ENCODE data around the gene PRG2. TPM values are rescaled to one million over a fixed set of nuclear protein-coding genes. Genes with fewer than 3 reads are reported as not detected.
"Not testable (repeated sequence)": the region's sequence is repeated elsewhere in the genome, so short reads cannot be mapped to it uniquely, and the experiment has no call there.

PRG2 gene
- total RNA-seq, 4 donors from 2014 or later: not detected

DNA sequence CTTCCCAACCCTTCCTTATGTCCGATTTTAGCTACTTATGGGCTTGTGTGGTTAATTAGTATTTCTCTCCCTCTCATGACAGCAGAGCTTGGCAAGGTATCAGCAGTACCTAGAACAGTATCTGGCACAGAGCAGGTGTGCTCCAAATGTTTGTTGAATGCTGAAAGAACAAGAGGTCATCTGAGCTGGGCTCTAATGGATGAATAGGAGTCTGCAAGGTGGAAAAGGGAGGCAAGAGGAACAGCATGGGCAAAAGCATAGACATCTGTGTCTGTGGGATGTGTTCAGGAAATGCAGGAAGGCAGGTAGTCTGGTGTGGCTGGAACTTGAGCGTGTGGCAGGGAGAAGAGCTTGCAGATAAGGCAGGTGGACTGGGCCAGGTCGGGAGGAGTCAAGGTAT, 28.5 kb downstream of the PRG2 start:
- Histone ChIP-seq H3K36me3 (no peaks in the 10 kb centered on the region), H3K4me1 (peaks cover 0 to 15% (median 10%) of the 10 kb centered on the region in 3 donors), H3K27me3 (no peaks in the 10 kb centered on the region), H3K4me3 (no peak overlapping the region), H3K27ac (no peak overlapping the region), H3K9me3 (no peaks in the 10 kb centered on the region)
- intact Hi-C loops (cut with DNase I): no loop called here
- no peak for DNase-seq
- WGBS, 2 donors: 80 to 84% methylated on average over 3 of the region's 3 CpGs
- TF ChIP-seq, protein P1, sequence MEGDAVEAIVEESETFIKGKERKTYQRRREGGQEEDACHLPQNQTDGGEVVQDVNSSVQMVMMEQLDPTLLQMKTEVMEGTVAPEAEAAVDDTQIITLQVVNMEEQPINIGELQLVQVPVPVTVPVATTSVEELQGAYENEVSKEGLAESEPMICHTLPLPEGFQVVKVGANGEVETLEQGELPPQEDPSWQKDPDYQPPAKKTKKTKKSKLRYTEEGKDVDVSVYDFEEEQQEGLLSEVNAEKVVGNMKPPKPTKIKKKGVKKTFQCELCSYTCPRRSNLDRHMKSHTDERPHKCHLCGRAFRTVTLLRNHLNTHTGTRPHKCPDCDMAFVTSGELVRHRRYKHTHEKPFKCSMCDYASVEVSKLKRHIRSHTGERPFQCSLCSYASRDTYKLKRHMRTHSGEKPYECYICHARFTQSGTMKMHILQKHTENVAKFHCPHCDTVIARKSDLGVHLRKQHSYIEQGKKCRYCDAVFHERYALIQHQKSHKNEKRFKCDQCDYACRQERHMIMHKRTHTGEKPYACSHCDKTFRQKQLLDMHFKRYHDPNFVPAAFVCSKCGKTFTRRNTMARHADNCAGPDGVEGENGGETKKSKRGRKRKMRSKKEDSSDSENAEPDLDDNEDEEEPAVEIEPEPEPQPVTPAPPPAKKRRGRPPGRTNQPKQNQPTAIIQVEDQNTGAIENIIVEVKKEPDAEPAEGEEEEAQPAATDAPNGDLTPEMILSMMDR (IDR thresholded peaks at IDR 0.05): no peak
- no peak for TF ChIP-seq POLR2A (IDR thresholded peaks at IDR 0.05)

DNA sequence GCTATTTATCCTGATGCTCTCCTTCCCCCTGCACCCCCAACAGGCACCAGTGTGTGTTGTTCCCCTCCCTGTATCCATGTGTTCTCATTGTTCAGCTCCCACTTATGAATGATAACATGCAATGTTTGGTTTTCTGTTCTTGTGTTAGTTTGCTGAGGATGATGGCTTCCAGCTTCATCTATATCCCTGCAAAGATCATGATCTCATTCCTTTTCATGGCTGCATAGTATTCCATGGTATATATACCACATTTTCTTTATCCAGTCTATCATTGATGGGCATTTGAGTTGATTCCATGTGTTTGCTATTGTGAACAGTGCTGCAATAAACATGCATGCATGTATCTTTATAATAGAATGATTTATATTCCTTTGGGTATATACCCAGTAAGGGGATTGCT, 29.0 kb downstream of the PRG2 start:
- H3K27me3 ChIP-seq; H3K27ac ChIP-seq; H3K4me3 ChIP-seq; H3K9me3 ChIP-seq; H3K36me3 ChIP-seq; intact Hi-C loops (cut with DNase I); DNase-seq: not testable (repeated sequence)
- H3K4me1 ChIP-seq: peaks cover 0 to 15% (median 10%) of the 10 kb centered on the region in 3 donors

DNA sequence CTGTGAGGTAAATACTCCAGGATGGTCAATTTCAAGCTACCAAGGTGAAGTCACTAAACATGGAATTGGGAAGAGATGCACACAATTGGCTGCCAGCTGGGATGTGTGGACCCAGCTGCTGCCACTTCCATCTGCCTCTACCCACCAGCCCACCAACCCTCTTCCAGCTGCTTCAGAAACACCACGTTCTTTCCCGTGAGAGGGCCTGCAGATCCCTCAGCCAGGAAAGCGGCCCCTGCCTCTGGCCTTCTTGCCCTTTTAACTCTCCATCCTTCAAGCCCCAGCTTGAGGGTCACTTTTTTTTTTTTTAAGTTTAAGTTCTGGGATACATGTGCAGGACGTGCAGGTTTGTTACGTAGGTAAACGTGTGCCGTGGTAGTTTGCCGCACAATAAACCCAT, 29.5 kb downstream of the PRG2 start:
- H3K36me3 ChIP-seq: no peaks in the 10 kb centered on the region
- no peaks in the 10 kb centered on the region for H3K27me3 ChIP-seq
- no peak for DNase-seq
- H3K27ac ChIP-seq: no peak overlapping the region
- H3K4me1 ChIP-seq: peaks cover 0 to 15% (median 10%) of the 10 kb centered on the region in 3 donors
- intact Hi-C loops (cut with DNase I): no loop called here
- no peak overlapping the region for H3K4me3 ChIP-seq
- TF ChIP-seq, protein P1 (IDR thresholded peaks at IDR 0.05): no peak
- no peak for TF ChIP-seq POLR2A (IDR thresholded peaks at IDR 0.05)
- no peaks in the 10 kb centered on the region for H3K9me3 ChIP-seq
- WGBS, 2 donors: 85 to 88% methylated on average over 8 of the region's 8 CpGs

DNA sequence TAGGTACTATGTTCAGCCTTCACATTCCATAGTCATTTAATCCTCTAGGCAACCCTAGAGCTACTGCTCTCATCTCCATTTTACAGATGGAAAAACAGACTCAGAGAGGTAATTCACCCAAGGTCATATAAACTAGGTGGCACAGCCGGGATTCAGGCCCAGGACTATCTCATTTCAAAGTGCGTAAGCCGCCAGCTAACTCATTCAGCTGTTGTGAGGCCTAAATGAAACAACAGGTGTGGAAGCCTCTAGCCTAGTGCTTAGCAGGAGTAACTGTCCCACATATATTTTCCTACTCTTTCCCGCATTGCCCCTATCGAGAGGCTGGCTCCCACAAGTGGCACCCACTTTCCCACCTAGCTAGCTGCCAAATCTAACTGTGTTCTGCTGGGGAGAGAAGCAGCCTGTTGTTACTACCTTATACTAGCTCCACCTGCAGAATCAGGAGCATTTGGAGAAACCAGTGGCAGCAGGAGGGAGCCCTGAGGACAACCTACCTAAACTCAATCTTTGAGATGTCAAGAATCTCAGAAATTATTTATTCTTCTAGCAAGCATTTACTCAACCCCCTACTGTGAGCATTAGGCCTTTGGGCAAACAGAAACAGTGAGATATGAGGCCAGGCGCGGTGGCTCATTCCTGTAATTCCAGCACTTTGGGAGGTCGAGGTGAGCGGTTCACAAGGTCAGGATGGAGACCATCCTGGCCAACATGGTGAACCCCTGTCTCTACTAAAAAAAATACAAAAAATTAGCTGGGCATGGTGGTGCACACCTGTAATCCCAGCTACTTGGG, 30.4 kb downstream of the PRG2 start:
- Histone ChIP-seq H3K27ac (no peak overlapping the region), H3K9me3 (no peaks in the 10 kb centered on the region), H3K4me3 (no peak overlapping the region), H3K27me3 (no peaks in the 10 kb centered on the region), H3K36me3 (no peaks in the 10 kb centered on the region), H3K4me1 (peaks cover 0 to 15% (median 10%) of the 10 kb centered on the region in 3 donors)
- WGBS, 2 donors: 88 to 91% methylated on average over 7 to 9 of the region's 9 CpGs
- intact Hi-C loops (cut with DNase I): no loop called here
- TF ChIP-seq, protein P1 (IDR thresholded peaks at IDR 0.05): no peak
- TF ChIP-seq POLR2A (IDR thresholded peaks at IDR 0.05): no peak
- DNase-seq: no peak

DNA sequence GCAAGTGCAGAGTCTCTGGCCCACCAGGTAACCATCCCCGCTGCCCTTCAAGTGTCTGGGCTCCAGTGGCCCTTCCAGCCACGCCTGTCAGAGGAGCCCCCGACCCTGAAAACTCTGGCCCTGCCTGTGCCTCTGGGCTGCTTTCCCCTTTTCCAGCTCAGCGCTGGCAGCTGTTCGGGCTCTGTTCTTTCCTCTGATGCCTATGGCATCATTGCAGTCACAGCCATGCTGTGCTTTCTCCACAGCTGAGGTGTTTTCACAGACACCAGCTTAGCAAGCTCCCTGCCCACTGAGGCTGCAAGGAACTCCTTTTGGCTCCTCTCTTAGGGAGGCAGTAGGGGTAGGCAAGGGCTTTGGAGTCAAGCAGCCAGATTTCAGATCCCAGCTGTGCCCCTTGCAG, 31.1 kb downstream of the PRG2 start:
- DNase-seq: no peak
- no peak overlapping the region for H3K27ac ChIP-seq
- H3K4me1 ChIP-seq: peaks cover 0 to 16% (median 10%) of the 10 kb centered on the region in 3 donors
- H3K4me3 ChIP-seq: no peak overlapping the region
- no peaks in the 10 kb centered on the region for H3K9me3 ChIP-seq
- intact Hi-C loops (cut with DNase I): no loop called here
- no peaks in the 10 kb centered on the region for H3K27me3 ChIP-seq
- WGBS, 2 donors: 78 to 90% methylated on average over 2 to 5 of the region's 5 CpGs
- no peaks in the 10 kb centered on the region for H3K36me3 ChIP-seq
- TF ChIP-seq, protein P1 (IDR thresholded peaks at IDR 0.05): no peak
- no peak for TF ChIP-seq POLR2A (IDR thresholded peaks at IDR 0.05)
